ENCODE measurements around the gene GPD2. TPM values are rescaled to one million over a fixed set of nuclear protein-coding genes. Genes with fewer than 3 reads are reported as not detected.

GPD2 gene
- total RNA-seq, 3 donors from 2014 or later (not counting 1 experiment from before 2014, with no cell fraction given): 12.5 to 20.2 (median 18.3) TPM

- intact Hi-C loops (cut with micrococcal nuclease): loop anchor here (5.0 kb wide), 2 partner anchors 34 to 139 kb away; partner anchors contain the start of genes GPD2 and NR4A2
- H3K27ac ChIP-seq (ENCODE audit: low read length): no peak overlapping the region
- H3K4me1 ChIP-seq (ENCODE audit: control insufficient read depth, insufficient read depth, low read length): peaks cover 12% of the 10 kb centered on the region
- peak overlapping the region in 1 of 2 donors; percentile 76 for H3K27ac Mint-ChIP-seq
- H3K27me3 ChIP-seq (ENCODE audit: control insufficient read depth, insufficient read depth, low read length): no peaks in the 10 kb centered on the region
- ATAC-seq (no peak), DNase-seq (no peak)
- H3K36me3 ChIP-seq (ENCODE audit: control insufficient read depth, insufficient read depth, low read length): no peaks in the 10 kb centered on the region
- peak overlapping the region; percentile 4 for H3K4me3 Mint-ChIP-seq
- no peaks in the 10 kb centered on the region for H3K36me3 Mint-ChIP-seq
- H3K9me3 ChIP-seq (ENCODE audit: control insufficient read depth, insufficient read depth, low read length): no peaks in the 10 kb centered on the region
- H3K27me3 Mint-ChIP-seq (ENCODE audit: low read depth in 2 of 2): no peaks in the 10 kb centered on the region
- H3K9me3 Mint-ChIP-seq: no peaks in the 10 kb centered on the region
- H3K4me1 Mint-ChIP-seq: peaks cover 62 to 72% of the 10 kb centered on the region in 2 donors
- H3K4me3 ChIP-seq (ENCODE audit: low read length): no peak overlapping the region
- TF ChIP-seq CTCF (IDR thresholded peaks at IDR 0.05): no peak
These were observed 35.6 kb downstream of the GPD2 start for GRCh38 chr2:156471762-156472161.

DNA sequence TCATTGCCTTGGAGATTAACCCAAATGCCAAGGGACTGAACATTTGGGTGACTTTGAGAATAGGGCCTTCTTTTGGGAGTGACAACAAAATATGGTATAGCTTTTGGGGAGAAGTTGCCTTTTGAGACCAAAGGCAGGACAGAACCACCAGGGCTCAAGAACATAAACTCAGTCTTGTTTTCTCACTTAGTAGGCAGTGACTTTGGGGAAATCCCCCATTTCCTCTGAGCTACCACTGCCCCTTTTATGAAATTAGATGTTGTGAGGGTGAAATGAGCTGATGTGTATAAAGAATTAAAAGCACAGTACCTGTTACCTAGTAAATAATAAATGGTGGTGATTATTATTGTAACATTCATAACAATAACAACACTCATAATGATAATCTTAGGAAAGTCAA, 36.5 kb downstream of the GPD2 start:
- Histone ChIP-seq H3K36me3 (ENCODE audit: control insufficient read depth, insufficient read depth, low read length) (no peaks in the 10 kb centered on the region), H3K9me3 (ENCODE audit: control insufficient read depth, insufficient read depth, low read length) (no peaks in the 10 kb centered on the region), H3K27ac (ENCODE audit: low read length) (no peak overlapping the region), H3K4me1 (ENCODE audit: control insufficient read depth, insufficient read depth, low read length) (peaks cover 11% of the 10 kb centered on the region), H3K27me3 (ENCODE audit: control insufficient read depth, insufficient read depth, low read length) (no peaks in the 10 kb centered on the region), H3K4me3 (ENCODE audit: low read length) (no peak overlapping the region)
- no peak for TF ChIP-seq CTCF (IDR thresholded peaks at IDR 0.05)
- Mint-ChIP-seq H3K36me3 (no peaks in the 10 kb centered on the region), H3K4me1 (peaks cover 60 to 69% of the 10 kb centered on the region in 2 donors), H3K9me3 (no peaks in the 10 kb centered on the region), H3K4me3 (peak overlapping the region; percentile 29), H3K27me3 (ENCODE audit: low read depth in 2 of 2) (no peaks in the 10 kb centered on the region), H3K27ac (peak overlapping the region in 1 of 2 donors; percentile 43)
- peak in 1 of 2 donors; percentile 58 for DNase-seq
- intact Hi-C loops (cut with micrococcal nuclease): loop anchor here (5.0 kb wide), 2 partner anchors 35 to 140 kb away; partner anchors contain the start of genes GPD2 and NR4A2
- ATAC-seq: peak; percentile 89 to 95 (median 95)

- Mint-ChIP-seq H3K4me1 (peaks cover 59 to 67% of the 10 kb centered on the region in 2 donors), H3K9me3 (no peaks in the 10 kb centered on the region), H3K27me3 (ENCODE audit: low read depth in 2 of 2) (no peaks in the 10 kb centered on the region), H3K36me3 (no peaks in the 10 kb centered on the region), H3K4me3 (no peak overlapping the region), H3K27ac (peak overlapping the region in 1 of 2 donors; percentile 43)
- Histone ChIP-seq H3K4me3 (ENCODE audit: low read length) (no peak overlapping the region), H3K27me3 (ENCODE audit: control insufficient read depth, insufficient read depth, low read length) (no peaks in the 10 kb centered on the region), H3K4me1 (ENCODE audit: control insufficient read depth, insufficient read depth, low read length) (peaks cover 11% of the 10 kb centered on the region), H3K27ac (ENCODE audit: low read length) (no peak overlapping the region), H3K9me3 (ENCODE audit: control insufficient read depth, insufficient read depth, low read length) (no peaks in the 10 kb centered on the region), H3K36me3 (ENCODE audit: control insufficient read depth, insufficient read depth, low read length) (no peaks in the 10 kb centered on the region)
- intact Hi-C loops (cut with micrococcal nuclease): loop anchor here (5.0 kb wide), 2 partner anchors 36 to 141 kb away; partner anchors contain the start of genes GPD2 and NR4A2
- ATAC-seq (no peak), DNase-seq (no peak)
- no peak for TF ChIP-seq CTCF (IDR thresholded peaks at IDR 0.05)
- 100% methylated on average over 1 of the region's 1 CpG for WGBS (ENCODE audit: insufficient coverage)
These were observed 37.3 kb downstream of the GPD2 start for GRCh38 chr2:156473445-156473844.

DNA sequence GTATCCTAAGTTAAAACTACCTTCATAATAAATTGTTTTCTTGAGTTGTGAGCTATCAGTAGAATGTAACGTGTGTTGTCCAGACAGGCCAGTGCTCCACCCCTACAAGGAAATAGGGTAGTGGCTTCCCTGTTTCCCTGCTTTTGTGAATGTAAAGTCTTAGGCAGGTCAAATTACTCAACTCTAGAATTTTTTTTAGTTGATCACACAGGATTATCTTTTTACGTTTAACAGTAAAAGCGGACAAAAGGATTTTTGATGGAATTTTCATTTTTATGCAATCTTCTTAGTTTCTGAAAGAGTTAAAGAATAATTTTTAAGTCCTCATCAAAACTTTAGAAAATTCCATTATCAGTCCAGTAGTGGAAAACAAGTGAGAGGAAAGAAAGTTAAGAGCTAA, 38.2 kb downstream of the GPD2 start:
- H3K9me3 Mint-ChIP-seq: no peaks in the 10 kb centered on the region
- H3K27ac ChIP-seq (ENCODE audit: low read length): no peak overlapping the region
- peaks cover 58 to 62% of the 10 kb centered on the region in 2 donors for H3K4me1 Mint-ChIP-seq
- H3K36me3 Mint-ChIP-seq: no peaks in the 10 kb centered on the region
- intact Hi-C loops (cut with micrococcal nuclease): loop anchor here (5.0 kb wide), 2 partner anchors 37 to 142 kb away; partner anchors contain the start of genes GPD2 and NR4A2
- H3K4me3 Mint-ChIP-seq: no peak overlapping the region
- ATAC-seq (no peak), DNase-seq (no peak)
- H3K27me3 ChIP-seq (ENCODE audit: control insufficient read depth, insufficient read depth, low read length): no peaks in the 10 kb centered on the region
- peaks cover 11% of the 10 kb centered on the region for H3K4me1 ChIP-seq (ENCODE audit: control insufficient read depth, insufficient read depth, low read length)
- no peak overlapping the region for H3K4me3 ChIP-seq (ENCODE audit: low read length)
- no peaks in the 10 kb centered on the region for H3K27me3 Mint-ChIP-seq (ENCODE audit: low read depth in 2 of 2)
- no peak for TF ChIP-seq CTCF (IDR thresholded peaks at IDR 0.05)
- no peaks in the 10 kb centered on the region for H3K9me3 ChIP-seq (ENCODE audit: control insufficient read depth, insufficient read depth, low read length)
- H3K36me3 ChIP-seq (ENCODE audit: control insufficient read depth, insufficient read depth, low read length): no peaks in the 10 kb centered on the region
- WGBS (ENCODE audit: insufficient coverage): no CpG with 5 or more reads among the region's 3 CpGs
- H3K27ac Mint-ChIP-seq: peak overlapping the region in 1 of 2 donors; percentile 19
